ENCODE data around the gene PCDHB7. TPM values are rescaled to one million over a fixed set of nuclear protein-coding genes. Genes with fewer than 3 reads are reported as not detected.

The PCDHB7 gene
- total and polyA plus RNA-seq, 2 of the 4 experiments (the other 2 are of a cell fraction): 0.18 to 0.38 TPM

GRCh38 chr5:141150224-141150992 is 22.0 kb upstream of the PCDHB7 start:
- Histone ChIP-seq H3K9ac (ENCODE audit: low read depth, low read length) (no peak overlapping the region), H2AFZ (replicated peaks; ENCODE audit: low read length, poor library complexity) (peak overlapping the region; percentile 59), H2BK20ac (ENCODE audit: low read depth, low read length) (no peak overlapping the region), H3K36me3 (ENCODE audit: control insufficient read depth, insufficient read depth, low read length) (no peaks in the 10 kb centered on the region), H3K27me3 (ENCODE audit: control insufficient read depth, insufficient read depth, low read length) (no peaks in the 10 kb centered on the region), H4K91ac (ENCODE audit: insufficient read depth, low read depth, low read length) (no peak overlapping the region), H3K56ac (ENCODE audit: extremely low read depth, insufficient read depth, low read length) (no peak overlapping the region), H3K9me3 (ENCODE audit: control insufficient read depth, insufficient read depth, low read length) (peaks cover 15% of the 10 kb centered on the region; the same call in 1 of the 2 replicates), H2BK5ac (ENCODE audit: low read depth, low read length, poor library complexity, severe bottlenecking) (no peak overlapping the region), H4K20me1 (ENCODE audit: insufficient read depth, low read length) (no peaks in the 10 kb centered on the region), H3K23ac (ENCODE audit: low read depth, low read length) (no peak overlapping the region), H3K79me1 (ENCODE audit: low read depth in 1 of 2, low read length in 2 of 2) (no peaks in the 10 kb centered on the region), H2BK120ac (ENCODE audit: low read depth, low read length) (no peak overlapping the region), H3K4me2 (ENCODE audit: low read depth, low read length) (peak overlapping the region; percentile 81; the same call in 1 of the 2 replicates), H2AK5ac (ENCODE audit: low read depth, low read length) (no peak overlapping the region), H3K18ac (ENCODE audit: low read depth, low read length) (no peak overlapping the region), H3K4me1 (ENCODE audit: control insufficient read depth, insufficient read depth, low read length) (no peaks in the 10 kb centered on the region), H3K9me1 (ENCODE audit: insufficient read depth, low read length) (no peaks in the 10 kb centered on the region), H3K4ac (ENCODE audit: low read depth, low read length) (no peak overlapping the region), H2AK9ac (replicated peaks; ENCODE audit: low read depth, low read length, poor library complexity) (no peak overlapping the region), H3K27ac (ENCODE audit: insufficient read depth, low read length) (no peak overlapping the region), H3K14ac (replicated peaks; ENCODE audit: low read depth, low read length) (no peak overlapping the region), H4K5ac (ENCODE audit: low read depth, low read length) (no peak overlapping the region), H4K8ac (ENCODE audit: low read depth in 2 of 2, low read length in 2 of 2) (no peak overlapping the region), H3K4me3 (ENCODE audit: insufficient read depth, low read depth, low read length) (no peak overlapping the region; the same call in 1 of the 2 replicates), H2BK15ac (ENCODE audit: low read depth, low read length) (no peak overlapping the region)
- ATAC-seq (ENCODE audit: low read depth): no peak
- 33% methylated on average over 18 of the region's 33 CpGs; no CpG with 5 or more reads in 1 of the 2 experiments for WGBS, 2 experiments (ENCODE audit: extremely low coverage in 2 of 2, insufficient read length in 1 of 2)
- POLR2A ChIA-PET (ENCODE audit: unreplicated experiment): no interaction called here
- no peak for TF ChIP-seq FOS (IDR thresholded peaks at IDR 0.05; ENCODE audit: low read depth, low read length)
- no peak for TF ChIP-seq USF2 (IDR thresholded peaks at IDR 0.05; ENCODE audit: low read depth, low read length)
- no peak for TF ChIP-seq MAFK (IDR thresholded peaks at IDR 0.05; ENCODE audit: low read depth, low read length)
- TF ChIP-seq MXI1 (IDR thresholded peaks at IDR 0.05; ENCODE audit: borderline replicate concordance, low read depth, low read length): no peak
- no peak for TF ChIP-seq SMC3 (IDR thresholded peaks at IDR 0.05; ENCODE audit: low read depth, low read length)
- no peak for TF ChIP-seq MAZ (IDR thresholded peaks at IDR 0.05; ENCODE audit: borderline replicate concordance, low read depth, low read length)
- TF ChIP-seq RAD21 (IDR thresholded peaks at IDR 0.05; ENCODE audit: low read length): no peak
- TF ChIP-seq NFE2L2 (IDR thresholded peaks at IDR 0.05; ENCODE audit: low read depth, low read length): no peak
- TF ChIP-seq CTCF (conservative IDR thresholded peaks at IDR 0.05; ENCODE audit: low read depth, low read length): no peak
- TF ChIP-seq CEBPB (IDR thresholded peaks at IDR 0.05; ENCODE audit: low read depth, low read length): no peak
- in situ Hi-C loops (cut with MboI; ENCODE audit: low sequenced_read_pairs) (no loop called here), dilution Hi-C loops (cut with HindIII; ENCODE audit: low sequenced_read_pairs, unreplicated experiment) (no loop called here), intact Hi-C loops (cut with micrococcal nuclease) (no loop called here)
- no TSS peak for BruUV-seq (replicated peaks)
- CTCF ChIA-PET: no interaction called here
- no peak for DNase-seq

All from IMR-90 (cell line).